Measurements from ENCODE around the gene PDGFB. TPM values are rescaled to one million over a fixed set of nuclear protein-coding genes. Genes with fewer than 3 reads are reported as not detected.
A peak's percentile ranks its signal among the peaks of the same experiment; 100 is the strongest.

PDGFB gene
- total RNA-seq, 1 experiment from 2014 or later: 78.0 TPM

- TF ChIP-seq, protein P1, sequence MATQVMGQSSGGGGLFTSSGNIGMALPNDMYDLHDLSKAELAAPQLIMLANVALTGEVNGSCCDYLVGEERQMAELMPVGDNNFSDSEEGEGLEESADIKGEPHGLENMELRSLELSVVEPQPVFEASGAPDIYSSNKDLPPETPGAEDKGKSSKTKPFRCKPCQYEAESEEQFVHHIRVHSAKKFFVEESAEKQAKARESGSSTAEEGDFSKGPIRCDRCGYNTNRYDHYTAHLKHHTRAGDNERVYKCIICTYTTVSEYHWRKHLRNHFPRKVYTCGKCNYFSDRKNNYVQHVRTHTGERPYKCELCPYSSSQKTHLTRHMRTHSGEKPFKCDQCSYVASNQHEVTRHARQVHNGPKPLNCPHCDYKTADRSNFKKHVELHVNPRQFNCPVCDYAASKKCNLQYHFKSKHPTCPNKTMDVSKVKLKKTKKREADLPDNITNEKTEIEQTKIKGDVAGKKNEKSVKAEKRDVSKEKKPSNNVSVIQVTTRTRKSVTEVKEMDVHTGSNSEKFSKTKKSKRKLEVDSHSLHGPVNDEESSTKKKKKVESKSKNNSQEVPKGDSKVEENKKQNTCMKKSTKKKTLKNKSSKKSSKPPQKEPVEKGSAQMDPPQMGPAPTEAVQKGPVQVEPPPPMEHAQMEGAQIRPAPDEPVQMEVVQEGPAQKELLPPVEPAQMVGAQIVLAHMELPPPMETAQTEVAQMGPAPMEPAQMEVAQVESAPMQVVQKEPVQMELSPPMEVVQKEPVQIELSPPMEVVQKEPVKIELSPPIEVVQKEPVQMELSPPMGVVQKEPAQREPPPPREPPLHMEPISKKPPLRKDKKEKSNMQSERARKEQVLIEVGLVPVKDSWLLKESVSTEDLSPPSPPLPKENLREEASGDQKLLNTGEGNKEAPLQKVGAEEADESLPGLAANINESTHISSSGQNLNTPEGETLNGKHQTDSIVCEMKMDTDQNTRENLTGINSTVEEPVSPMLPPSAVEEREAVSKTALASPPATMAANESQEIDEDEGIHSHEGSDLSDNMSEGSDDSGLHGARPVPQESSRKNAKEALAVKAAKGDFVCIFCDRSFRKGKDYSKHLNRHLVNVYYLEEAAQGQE (IDR thresholded peaks at IDR 0.05; ENCODE audit: insufficient read depth in 1 of 2, low read depth in 2 of 2, low read length in 1 of 2): no peak
Observed at GRCh38 chr22:39232246-39232645, 12.5 kb downstream of the PDGFB start (continued).

DNA sequence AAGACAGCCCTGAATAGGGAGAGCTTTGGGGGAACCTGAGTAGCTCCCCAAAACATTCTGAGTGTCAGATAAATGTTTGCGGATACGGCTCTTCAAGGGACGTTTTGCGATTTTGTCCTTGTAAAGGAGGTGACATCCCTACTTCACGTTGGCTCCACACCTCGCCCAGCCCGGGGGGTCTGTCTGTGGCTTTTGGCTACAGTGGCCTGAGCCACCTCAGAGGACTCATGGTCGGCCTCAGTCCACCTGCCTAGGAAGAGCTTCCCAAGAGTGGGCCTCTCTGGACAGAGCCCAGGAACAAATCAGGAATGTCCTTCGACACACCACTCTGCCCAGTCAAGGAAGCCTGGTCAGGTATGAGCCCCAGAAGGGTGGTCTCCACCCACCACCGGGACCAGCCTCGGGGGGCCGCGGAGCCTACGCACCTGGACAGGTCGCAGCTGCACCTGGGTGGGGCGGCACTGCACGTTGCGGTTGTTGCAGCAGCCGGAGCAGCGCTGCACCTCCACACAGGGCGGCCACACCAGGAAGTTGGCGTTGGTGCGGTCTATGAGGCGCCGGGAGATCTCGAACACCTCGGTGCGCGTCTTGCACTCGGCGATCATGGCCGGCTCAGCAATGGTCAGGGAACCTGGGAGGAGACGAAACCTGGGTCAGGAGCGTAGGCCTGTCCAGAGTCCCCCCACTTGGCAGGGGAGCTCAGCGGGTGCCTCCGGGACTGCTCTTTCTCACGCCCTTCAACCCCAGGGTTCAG, 13.4 kb downstream of the PDGFB start:
- peaks cover 24% of the 10 kb centered on the region for H3K4me1 ChIP-seq (ENCODE audit: control insufficient read depth, insufficient read depth, low read length)
- in situ Hi-C loops (cut with HindIII; ENCODE audit: low pct_unique_long_range_greater_than_20kb, low sequenced_read_pairs): no loop called here

More for the DNA sequence above, 13.4 kb downstream of the PDGFB start:
- Histone ChIP-seq H3K27ac (ENCODE audit: low read length) (0 out of 2 replicates have a peak overlapping the region, but pooled peaks have one; percentile 34), H3K27me3 (ENCODE audit: control insufficient read depth, insufficient read depth, low read length) (no peaks in the 10 kb centered on the region), H3K36me3 (ENCODE audit: control insufficient read depth, insufficient read depth, low read length) (peaks cover 2% of the 10 kb centered on the region; the same call in 1 of the 2 replicates), H3K9me3 (ENCODE audit: control insufficient read depth, insufficient read depth, low read depth, low read length) (no peaks in the 10 kb centered on the region), H3K4me3 (ENCODE audit: low read depth in 2 of 2, low read length in 2 of 2) (no peak overlapping the region)
- BruUV-seq (replicated peaks): no TSS peak
- no peak for ATAC-seq
- DNase-seq (ENCODE audit: low read depth, low spot score): no peak
- intact Hi-C loops (cut with micrococcal nuclease; ENCODE audit: unreplicated experiment): loop anchor here (5.0 kb wide), 1 partner anchor 59 kb away; no protein-coding TSS in a partner anchor
- no peak for TF ChIP-seq CTCF (IDR thresholded peaks at IDR 0.05)
- TF ChIP-seq TCF7L2 (IDR thresholded peaks at IDR 0.05; ENCODE audit: low read depth, low read length): no peak
- TF ChIP-seq, protein P1 (IDR thresholded peaks at IDR 0.05; ENCODE audit: insufficient read depth in 1 of 2, low read depth in 2 of 2, low read length in 1 of 2): no peak
- TF ChIP-seq SIN3A (IDR thresholded peaks at IDR 0.05; ENCODE audit: borderline replicate concordance, insufficient read depth, low read depth, low read length): no peak
- TF ChIP-seq POLR2AphosphoS5 (IDR thresholded peaks at IDR 0.05; ENCODE audit: low read depth, low read length): no peak
- CTCF ChIA-PET: no interaction called here
- POLR2A ChIA-PET: interaction anchor here (1.1 kb wide), 1 partner anchor 10 kb away, joined by 3 read pairs; no protein-coding TSS in a partner anchor
